Cerebellar cortex (tissue), 1 donor: ENCODE results near the gene CFAP74.

Source experiments
- DNase-seq: peaks from one replicate; pipeline ENCODE4 v3.0.0-alpha.2; 2015; ENCODE audit warnings: low spot score

Gene CFAP74, protein sequence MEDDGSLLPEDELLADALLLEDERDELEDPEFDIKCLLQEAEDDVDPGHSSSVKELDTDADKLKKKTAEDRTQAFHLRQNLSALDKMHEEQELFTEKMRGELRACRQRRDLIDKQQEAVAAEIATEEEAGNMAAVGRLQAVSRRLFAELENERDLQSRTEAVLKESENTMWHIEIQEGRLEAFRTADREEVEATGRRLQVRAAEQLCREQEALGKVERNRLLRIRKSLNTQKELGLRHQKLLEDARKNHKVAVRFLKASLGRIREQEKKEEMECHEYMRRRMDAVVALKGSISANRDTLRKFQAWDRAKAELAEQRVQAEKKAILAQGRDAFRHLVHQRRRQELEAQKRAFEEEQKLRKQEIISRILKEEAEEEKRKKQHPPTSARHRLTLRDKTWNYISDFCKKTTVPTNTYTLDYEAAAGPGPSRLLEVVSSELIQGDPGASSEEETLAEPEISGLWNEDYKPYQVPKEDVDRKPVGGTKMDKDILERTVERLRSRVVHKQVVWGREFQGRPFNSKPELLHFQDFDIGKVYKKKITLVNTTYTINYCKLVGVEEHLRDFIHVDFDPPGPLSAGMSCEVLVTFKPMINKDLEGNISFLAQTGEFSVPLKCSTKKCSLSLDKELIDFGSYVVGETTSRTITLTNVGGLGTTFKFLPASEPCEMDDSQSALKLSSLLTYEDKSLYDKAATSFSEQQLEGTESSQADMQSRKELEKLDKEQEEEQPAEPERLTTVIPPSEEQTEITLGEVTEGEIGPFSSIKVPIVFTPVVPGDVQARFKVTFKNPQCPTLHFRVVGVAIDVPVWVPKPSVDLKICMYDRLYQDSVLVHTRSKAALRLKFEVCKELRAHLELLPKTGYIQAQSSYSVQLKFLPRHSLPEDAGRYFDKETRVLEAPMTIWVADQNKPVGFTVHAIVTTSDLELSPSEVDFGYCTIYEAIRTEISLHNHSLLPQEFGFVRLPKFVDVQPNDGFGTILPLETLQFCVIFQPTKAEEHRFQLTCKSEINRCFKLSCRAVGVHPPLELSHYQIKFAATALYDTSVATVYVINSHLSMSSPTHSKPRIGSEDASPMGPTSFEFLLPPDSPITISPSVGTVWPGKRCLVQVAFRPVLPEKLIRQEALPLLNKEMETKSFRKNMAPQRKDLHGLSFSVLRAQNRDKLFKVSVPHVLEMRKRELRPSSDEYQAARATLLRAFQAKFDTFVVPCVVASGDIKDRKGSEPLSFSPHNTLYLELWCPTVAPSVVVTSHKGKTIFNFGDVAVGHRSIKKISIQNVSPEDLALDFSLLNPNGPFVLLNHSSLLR (N-terminal part only)

DNA sequence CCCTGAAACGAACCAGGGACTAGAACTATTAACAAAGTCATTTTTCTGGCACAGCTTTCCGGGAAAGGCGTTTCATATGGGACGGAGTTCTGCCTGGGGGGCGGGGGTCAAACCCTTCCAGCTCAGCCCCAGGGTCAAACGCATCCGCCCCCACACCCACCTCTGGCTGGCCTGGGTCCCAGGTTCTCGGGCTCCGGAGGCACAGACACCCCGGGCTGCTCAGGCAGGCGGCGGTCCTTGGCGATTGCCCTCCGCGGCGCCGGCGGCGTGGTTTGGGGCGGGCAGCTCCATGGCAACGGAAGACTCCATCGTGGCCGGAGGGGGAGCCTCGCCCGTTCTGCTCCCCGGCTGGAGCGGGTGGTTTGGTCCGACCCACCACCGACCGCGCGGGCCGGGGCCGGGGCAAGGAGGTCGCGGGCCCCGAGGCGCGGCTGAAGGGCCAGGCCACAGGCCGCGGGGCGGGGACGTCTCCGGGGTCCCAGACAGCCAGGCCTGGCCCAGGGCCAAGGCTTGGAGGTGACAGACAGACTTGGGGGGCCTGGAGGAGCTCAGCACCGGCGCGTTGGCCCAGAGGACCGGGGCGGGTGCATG, at the start of gene CFAP74:
CFAP74 (minus strand) TSS at position 246 of the 591 bp plus-strand sequence. CDS start 12,830 bp downstream, outside the sequence.
- peak; percentile 61 for DNase-seq

DNA sequence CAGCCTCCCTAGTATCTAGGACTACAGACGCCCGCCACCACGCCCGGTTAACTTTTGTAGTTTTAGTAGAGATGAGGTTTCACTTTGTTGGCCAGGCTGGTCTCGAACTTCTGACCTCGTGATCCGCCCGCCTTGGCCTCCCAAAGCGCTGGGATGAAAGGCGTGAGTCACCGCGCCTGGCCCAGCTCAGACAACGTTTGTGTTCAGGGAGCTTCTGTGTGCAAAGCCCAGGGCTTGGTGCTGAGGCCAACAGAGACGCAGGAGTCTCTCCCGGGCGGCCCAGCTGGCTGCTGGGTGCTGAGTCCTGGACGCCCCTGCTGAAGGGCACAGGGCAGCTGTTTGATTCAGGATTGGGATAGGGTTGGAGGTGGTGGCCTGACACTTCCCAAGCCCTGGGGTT, 49.6 kb upstream of the CFAP74 start:
- no peak for DNase-seq

DNA sequence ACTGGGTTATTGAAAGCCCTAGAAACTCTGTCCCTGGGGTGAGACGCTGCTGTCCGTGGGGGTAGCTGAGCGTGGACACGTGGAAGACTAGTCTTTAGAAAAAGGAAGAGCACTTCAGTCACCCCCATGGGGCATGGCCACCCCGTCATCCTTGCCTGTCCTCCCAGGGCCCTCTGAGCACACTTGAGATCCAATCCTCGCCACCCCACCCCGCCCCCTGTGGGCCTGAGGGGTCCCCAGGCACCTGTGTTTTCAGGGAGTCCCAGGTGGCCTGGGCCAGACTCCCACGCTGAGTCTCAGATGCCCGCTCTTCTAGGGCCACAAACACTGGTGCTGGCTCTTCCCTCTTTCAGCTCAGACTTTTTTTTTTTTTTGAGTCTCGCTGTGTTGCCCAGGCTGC, 49.2 kb upstream of the CFAP74 start:
- no peak for DNase-seq

DNA sequence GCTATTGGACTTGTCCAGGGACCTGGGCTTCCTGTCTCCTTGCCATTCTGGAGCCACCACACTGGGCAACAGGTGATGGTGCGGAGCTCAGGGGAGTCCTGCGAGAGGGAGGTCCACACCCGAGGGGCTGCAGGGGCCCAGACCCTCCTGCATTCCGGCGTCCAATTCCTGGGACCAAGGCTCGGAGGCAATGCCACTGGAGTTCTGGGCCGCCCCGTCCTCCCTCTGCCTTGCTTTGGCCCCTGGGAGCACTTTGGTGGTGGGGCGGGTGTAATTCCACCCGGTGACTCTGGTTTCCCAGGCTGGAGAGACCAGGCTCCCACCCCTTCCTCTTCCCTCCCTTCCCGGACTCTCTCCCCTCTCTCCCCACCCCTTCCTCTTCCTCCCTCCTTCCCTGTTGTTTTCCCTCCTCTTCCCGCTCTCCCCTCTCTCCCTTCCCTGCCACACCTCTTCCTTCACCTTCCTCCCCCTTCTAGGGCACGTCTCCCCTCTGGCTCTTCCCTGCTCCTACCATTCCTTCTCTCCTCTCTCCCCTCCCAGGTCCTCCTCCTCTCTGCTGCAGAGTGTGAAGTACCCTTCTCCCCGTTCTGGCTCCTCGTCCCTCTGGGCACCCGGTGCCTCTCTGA, 48.6 kb upstream of the CFAP74 start:
- DNase-seq: no peak

DNA sequence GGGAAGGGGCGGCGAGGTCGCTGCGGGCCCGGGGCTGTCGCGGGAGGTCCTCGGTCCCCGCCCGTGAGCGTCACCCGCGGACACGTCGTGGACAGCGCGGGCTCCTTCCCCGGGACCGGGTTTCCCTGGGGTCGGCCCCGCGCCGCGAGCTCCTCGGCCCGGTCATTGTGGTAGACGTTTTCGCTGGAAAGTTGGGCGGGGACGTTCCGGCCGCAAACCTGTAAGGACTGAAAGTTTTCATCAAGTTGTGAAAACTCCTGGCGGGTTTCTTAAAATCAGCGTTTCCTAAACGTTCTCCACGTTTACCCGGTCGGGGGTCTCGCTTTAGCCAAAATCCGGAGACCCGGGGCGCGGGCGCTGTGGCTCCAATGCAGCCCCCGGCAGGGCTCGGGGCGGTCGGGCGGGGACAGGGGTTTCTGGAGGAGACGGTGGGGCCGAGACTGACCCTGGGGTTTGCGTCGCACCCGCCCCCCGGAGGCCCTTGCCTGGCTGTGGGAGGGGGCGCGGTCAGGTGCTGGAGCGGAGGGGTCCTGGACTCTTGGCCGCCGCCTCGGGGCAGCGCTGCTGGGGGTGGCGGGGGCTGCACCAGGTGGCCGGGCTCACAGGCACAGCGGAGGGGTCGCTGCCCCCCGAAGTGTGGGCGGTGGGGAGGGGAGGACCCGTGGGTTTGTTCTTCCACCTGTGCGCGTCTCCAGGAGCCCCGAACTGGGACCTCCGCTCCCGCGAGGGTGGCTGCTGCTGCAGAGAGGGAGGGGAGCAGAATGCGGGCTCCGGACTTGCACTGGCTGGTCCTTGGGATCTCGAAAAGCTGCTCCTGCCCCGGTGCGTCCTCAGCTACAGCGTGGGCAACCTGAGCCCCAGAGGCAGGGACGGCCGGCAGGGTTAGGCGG, 47.5 kb upstream of the CFAP74 start:
- no peak for DNase-seq

DNA sequence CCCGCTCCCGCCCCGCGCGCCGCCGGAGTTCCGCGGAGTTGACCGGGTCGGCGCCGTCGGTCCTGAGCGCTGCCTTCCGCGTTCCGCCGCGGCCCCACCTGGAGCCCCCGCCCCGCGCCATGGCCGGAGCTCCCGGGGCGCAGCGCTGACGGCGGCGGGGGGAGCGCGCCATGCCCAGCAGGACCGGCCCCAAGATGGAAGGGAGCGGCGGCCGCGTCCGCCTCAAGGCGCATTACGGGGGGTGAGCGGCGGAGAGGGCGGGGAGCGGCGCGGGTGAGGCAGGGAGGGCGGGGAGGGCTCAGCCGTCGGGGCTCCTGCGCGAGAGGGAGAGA, 46.8 kb upstream of the CFAP74 start:
- DNase-seq: no peak

DNA sequence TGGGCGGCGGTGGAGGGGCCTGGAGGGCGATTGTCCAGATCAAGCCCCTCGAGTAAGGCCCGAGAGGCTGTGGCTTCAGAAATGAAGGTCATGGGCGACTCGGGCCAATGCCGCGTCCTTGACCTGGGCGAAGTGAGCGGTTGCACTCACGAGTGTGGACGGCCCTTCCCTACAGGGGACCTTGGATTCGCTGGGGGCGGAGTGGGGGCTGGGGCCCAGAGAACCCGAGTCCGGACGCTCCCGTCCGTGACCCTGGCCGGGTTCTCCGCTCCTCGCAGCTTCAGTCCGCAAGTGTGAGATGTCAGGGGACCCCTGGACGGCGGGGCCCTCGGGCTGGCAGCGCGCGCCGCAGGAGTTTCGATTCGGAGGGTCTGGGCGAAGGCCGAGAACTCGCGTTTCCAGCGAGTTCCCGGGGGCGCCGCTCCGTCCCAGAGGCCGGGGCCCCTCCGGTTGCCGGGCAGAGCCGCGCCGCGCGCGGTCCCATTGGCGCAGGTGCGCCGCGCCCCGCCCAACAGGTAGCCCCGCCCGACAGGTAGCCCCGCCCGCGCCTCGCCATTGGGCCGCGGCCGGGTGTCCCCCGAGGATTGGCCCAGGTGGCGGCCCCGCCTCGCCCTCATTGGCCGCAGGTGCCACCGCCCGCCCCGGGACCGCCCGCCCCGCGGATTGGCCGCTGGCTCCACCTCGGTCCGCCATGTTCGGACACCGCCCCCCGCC, 46.3 kb upstream of the CFAP74 start, which contains the start of gene PRKCZ:
PRKCZ (plus strand) TSS at position 694 of the 714 bp plus-strand sequence. CDS start 220 bp downstream, outside the sequence.
- peak; percentile 92 for DNase-seq

DNA sequence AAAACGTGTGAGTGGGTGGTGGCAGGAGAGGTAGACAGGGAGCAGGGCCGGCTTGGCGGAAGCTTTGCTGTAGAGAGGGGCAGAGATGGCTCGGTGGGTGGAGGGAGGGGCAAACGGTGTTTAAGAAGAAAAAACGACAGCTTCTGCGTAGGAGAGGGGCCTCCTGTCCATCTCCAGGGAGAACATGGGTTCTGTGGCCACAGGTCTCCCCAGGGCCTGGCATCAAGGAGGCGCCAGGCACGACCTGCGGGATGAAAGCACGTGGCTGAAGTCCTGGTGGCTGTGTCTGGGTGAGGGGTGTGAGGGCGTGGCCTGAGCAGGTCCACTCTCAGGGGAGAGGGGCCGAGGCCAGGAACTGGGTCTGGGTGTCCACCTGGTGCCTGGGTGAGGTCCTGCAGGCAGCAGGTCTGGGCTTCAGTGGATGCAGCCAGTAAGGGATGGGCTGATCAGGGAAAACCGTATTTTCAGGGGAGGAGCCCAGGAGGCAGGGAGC, 45.7 kb upstream of the CFAP74 start:
- peak; percentile 77 for DNase-seq

DNA sequence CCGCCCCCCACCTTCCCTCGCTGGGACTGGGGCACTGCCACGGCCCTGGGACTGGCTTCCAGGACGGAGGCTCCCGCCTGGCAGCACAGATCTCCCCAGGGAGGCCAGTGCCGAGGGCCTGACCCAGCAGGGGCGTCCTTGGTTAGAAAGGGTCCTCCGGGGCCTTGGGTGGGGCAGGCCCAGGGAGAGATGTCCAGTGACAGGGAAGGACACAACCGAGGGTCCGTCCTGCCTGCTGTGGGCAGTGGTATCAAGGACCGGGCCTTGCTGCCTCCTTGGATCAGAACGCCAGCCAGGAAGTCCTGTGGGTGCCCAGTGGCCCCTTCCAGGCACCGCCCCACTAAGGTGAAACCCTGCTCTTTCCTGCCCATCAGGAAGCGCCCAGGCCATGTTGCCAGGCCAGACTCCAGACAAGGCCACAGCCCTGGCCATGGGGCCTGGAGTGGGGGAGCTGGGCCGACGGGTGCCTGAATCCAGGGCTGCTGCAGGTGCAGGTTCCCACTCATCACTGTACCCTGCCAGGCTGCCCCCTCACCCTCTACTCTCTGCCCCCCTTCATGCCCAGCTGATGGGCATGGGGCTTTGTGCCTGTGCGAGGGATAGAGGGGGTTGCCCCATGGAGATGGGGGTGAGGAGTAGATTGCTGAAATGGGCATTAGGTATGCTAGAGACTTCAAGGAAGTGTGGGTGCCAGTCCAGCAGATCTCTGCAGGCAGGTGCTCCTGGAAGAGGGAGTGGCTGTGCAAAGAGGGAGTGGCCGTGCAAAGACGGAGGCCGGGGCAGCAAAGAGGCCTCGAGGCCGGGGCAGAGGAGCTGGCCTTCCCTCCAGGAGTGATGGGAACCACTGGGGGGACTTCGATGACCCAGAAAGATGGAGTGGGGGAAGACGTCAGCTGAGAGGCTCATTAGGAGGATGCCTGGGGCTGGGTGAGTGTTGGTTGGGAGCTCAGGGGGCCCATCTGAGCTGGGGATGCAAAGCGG, 44.5 kb upstream of the CFAP74 start:
- no peak for DNase-seq

DNA sequence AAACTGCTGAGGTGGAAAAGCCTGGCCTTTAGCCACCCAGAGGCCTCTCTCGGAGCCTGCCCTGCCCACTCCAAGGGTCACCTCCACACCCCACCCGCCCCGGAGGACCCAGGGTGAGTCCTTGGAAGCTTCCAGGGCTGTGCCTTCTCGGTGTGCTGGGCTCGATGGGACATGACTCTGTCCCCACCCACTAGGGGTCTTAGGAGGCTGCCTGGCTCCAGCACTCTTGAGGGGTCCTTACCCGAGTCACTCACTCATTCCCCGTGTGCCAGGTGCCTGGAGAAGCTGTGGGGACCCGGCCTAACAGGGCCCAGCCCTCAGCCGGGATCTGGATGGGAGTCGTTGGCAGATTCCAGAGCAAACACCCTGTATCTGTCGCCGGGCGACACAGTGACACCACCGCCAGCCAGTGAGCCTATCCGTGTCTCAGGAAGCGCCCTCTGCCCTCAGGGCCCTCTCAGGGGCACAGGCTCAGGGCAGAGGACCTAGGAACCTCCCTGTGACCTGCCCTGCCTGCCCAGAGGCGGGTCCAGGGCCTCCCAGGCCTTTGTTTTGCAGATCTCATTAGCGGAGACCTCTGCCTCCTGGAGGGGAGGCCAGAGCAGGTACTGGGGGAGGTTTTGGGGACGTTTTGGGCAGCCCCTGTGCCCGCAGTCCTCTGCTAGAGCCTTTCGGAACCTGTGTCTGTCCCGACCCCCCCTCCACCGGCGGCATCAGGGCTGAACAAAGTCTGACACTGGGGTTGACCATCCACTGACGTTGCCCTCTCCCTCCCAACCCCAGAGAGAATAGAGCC, 43.6 kb upstream of the CFAP74 start:
- DNase-seq: no peak

DNA sequence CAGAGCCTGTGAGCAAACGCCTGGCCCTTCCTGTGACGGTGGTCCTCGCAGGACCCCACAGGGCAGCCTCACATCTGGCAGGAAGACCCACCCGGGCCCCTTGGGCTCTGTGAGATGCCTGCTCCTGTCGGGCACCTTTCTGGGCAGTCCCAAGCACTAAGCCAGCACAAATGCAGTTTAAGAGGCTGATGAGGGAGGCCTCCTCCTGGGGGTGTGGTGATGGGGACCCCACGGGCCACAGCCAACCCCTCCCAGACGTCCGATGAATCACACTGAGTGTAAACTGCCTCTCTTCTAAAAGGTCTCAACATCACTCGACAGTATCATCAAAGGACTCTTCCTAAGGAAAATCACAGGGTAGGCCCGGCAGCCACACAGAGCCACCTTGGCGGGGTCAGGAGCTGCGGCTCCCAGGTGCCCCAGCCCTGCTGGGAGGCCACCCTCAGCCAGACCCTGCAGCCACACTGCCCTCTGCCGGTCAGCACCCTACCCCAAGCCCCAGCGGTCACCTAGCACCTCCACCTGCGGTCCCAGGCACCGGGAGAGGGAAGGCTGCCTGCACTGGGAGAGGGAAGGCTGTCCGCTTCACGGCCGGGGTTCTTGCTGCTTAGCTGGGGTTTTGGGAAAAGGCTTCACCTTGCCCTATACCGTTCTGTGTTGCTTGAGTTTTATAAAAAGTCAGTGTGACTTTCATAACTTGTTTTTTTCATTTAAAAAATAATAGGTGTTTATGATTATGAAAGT, 42.8 kb upstream of the CFAP74 start:
- DNase-seq: peak; percentile 73

DNA sequence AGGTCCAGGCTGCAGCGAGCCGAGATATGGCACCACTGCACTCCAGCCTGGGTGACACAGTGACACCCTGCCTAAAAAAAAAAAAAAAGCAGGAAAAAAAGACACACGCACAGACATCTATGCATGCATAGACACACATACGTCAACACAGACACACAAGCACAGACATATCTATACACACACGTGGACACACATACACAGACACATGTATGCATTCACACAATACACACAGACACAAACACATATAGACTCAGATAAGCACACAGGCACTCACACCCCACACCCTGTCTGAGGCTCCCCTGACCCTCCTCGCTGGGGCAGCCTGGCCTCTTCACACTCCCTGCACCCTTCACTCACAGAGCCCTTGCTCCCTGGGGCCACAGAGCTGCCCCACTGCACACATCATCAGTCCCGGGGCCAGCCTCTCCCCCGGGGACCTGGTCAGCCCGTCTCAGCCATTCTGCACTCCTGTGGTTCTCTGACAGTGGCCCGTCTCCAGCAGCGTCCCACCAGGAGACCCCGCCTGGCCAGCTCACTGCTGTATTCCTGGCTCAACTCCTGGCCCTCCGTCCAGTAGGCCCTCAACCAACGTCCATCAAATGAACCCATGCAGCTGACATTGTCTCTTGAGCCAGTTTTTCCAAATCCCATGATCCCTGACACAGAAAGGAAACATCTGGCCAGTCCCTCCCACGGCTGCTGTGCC, 42.0 kb upstream of the CFAP74 start:
- DNase-seq: no peak

DNA sequence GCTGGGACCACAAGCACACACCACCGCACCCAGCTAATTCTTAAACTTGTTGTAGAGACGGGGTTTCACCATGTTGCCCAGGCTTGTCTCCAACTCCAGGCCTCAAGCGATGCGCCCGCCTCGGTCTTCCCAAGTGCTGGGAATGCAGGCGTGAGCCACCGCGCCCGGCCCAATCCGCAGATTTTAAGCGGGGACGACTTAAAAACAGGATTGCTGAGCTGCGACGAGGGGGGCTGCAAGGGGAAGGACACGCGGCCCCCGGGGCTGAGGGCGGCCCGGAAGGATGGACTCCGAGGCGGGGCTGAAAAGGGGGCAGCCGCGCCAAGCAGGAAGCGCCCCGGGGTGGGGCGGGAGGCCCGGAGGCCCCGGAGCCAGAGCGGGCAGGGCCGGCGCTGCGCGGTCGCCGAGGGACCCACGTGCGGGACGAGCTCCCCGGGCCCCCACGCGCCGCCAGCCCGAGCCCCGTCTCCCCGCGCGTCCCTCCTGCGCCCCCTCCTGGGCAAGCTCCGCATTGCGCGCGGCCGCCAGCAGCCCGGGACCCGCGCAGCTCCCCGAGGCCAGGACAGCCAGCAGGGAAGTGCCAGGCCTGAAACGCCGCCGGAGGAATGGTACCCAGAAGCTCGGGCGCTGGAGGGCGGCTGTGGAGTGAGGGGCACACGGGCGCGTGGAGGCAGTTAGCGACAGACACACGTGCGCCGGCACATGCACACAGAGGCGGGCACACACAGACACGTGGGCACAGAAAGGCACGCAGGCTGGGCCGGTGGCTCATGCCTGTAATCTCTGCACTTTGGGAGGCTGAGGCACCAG, 41.1 kb upstream of the CFAP74 start:
- DNase-seq: peak; percentile 61

DNA sequence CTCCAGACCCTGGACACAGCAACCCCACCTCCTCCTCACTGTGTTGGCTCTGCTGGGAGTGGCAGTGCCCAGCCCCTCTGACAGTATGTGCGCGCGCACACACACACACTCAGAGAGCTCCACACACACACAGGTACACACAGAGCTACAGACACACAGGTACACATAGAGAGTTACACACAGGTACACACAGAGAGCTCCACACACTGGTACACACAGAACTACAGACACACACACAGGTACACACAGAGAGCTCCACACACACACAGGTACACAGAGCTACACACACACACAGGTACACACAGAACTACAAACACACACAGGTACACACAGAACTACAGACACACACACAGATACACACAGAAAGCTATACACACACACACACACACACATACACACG, 40.3 kb upstream of the CFAP74 start:
- no peak for DNase-seq
